IMR-90 (cell line): Measurements from ENCODE around the gene ACLY. TPM values are rescaled to one million over a fixed set of nuclear protein-coding genes. Genes with fewer than 3 reads are reported as not detected.

Experiments
- ATAC-seq: fragments of 200-7000 bp; cut with Tn5 transposase; 2 replicates; pipeline ENCODE4 v1.9.1; 2020; ENCODE audit warnings: low read depth, mild to moderate bottlenecking, moderate library complexity
- BruUV-seq: library from RNA; stranded (reverse); fragments of 400-500 nt; replicated peaks from 2 replicates; lab custom pipeline; 2021; lab: Mats Ljungman, UMichigan
- CTCF ChIA-PET: fragments of 300-600 bp; formaldehyde crosslinking; extraction: SDS; loops from one replicate; lab custom pipeline; 2021; ENCODE audit warnings: antibody characterized with exemption; lab: Yijun Ruan, JAX
- POLR2A ChIA-PET: fragments of 300-600 bp; sonication (Branson Sonifier 250); formaldehyde crosslinking; loops from one replicate; lab custom pipeline; 2022; ENCODE audit warnings: antibody characterized with exemption; ENCODE audit not compliant: unreplicated experiment; lab: Charles Lee
- DNase-seq: peaks from one replicate; pipeline ENCODE4 v3.0.0; 2013
- H2AFZ ChIP-seq: replicated peaks from 2 replicates; pipeline ENCODE3; 2013; ENCODE audit warnings: low read length, mild to moderate bottlenecking; ENCODE audit not compliant: poor library complexity
- H2AK5ac ChIP-seq: 2 replicates; pipeline ENCODE4 v1.6.1; 2013; ENCODE audit warnings: low read depth, low read length, inconsistent platforms
- H2AK9ac ChIP-seq: replicated peaks from 2 replicates; pipeline ENCODE3; 2013; ENCODE audit warnings: mild to moderate bottlenecking, low read depth, low read length, moderate library complexity; ENCODE audit not compliant: poor library complexity
- H2BK120ac ChIP-seq: 2 replicates; pipeline ENCODE4 v1.6.1; 2013; ENCODE audit warnings: low read depth, low read length, inconsistent platforms
- H2BK15ac ChIP-seq: 3 replicates; pipeline ENCODE4 v1.6.1; 2013; ENCODE audit warnings: low read depth, low read length, inconsistent platforms
- H2BK20ac ChIP-seq: 2 replicates; pipeline ENCODE4 v1.6.1; 2013; ENCODE audit warnings: low read depth, mild to moderate bottlenecking, inconsistent platforms, low read length, moderate library complexity
- H2BK5ac ChIP-seq: 2 replicates; pipeline ENCODE4 v1.6.1; 2013; ENCODE audit warnings: mild to moderate bottlenecking, low read depth, low read length, inconsistent platforms; ENCODE audit not compliant: poor library complexity, severe bottlenecking
- H3K14ac ChIP-seq: replicated peaks from 2 replicates; pipeline ENCODE4 v1.6.1; 2013; ENCODE audit warnings: low read depth, low read length, inconsistent platforms
- H3K18ac ChIP-seq: 2 replicates; pipeline ENCODE4 v1.6.1; 2013; ENCODE audit warnings: low read depth, low read length, control low read depth
- H3K23ac ChIP-seq: 2 replicates; pipeline ENCODE4 v1.6.1; 2013; ENCODE audit warnings: low read depth, low read length, inconsistent platforms
- H3K27ac ChIP-seq: 2 replicates; pipeline ENCODE4 v1.5.1; 2013; ENCODE audit warnings: mild to moderate bottlenecking, control low read depth, low read length; ENCODE audit not compliant: insufficient read depth
- H3K27me3 ChIP-seq: 2 replicates; pipeline ENCODE4 v1.6.1; 2013; ENCODE audit warnings: low read length; ENCODE audit not compliant: control insufficient read depth, insufficient read depth
- H3K36me3 ChIP-seq: 2 replicates; pipeline ENCODE4 v1.6.1; 2013; ENCODE audit warnings: low read length, mixed read lengths; ENCODE audit not compliant: control insufficient read depth, insufficient read depth
- H3K4ac ChIP-seq: 2 replicates; pipeline ENCODE4 v1.6.1; 2013; ENCODE audit warnings: low read depth, low read length, inconsistent platforms
- H3K4me1 ChIP-seq: 2 replicates; pipeline ENCODE4 v1.6.1; 2013; ENCODE audit warnings: low read length, mixed read lengths; ENCODE audit not compliant: control insufficient read depth, insufficient read depth
- H3K4me2 ChIP-seq: 2 replicates; pipeline ENCODE4 v1.6.1; 2013; ENCODE audit warnings: low read depth, mild to moderate bottlenecking, control low read depth, low read length, moderate library complexity
- H3K4me3 ChIP-seq: 2 replicates; pipeline ENCODE4 v1.5.1; 2013; ENCODE audit warnings: low read depth, mild to moderate bottlenecking, control low read depth, low read length, moderate library complexity; ENCODE audit not compliant: insufficient read depth
- H3K56ac ChIP-seq: 2 replicates; pipeline ENCODE4 v1.6.1; 2013; ENCODE audit warnings: low read length, inconsistent platforms; ENCODE audit not compliant: insufficient read depth; ENCODE audit errors: extremely low read depth
- H3K79me1 ChIP-seq, 2 experiments: 2 replicates each; pipeline ENCODE4 v1.6.1; 2013; ENCODE audit warnings: low read length in 2 of 2, inconsistent platforms in 1 of 2, low read depth in 1 of 2
- H3K9ac ChIP-seq: 2 replicates; pipeline ENCODE4 v1.6.1; 2013; ENCODE audit warnings: low read depth, low read length, control low read depth
- H3K9me1 ChIP-seq: 2 replicates; pipeline ENCODE4 v1.6.1; 2013; ENCODE audit warnings: low read length, inconsistent platforms; ENCODE audit not compliant: insufficient read depth
- H3K9me3 ChIP-seq: 2 replicates; pipeline ENCODE4 v1.6.1; 2013; ENCODE audit warnings: low read length; ENCODE audit not compliant: control insufficient read depth, insufficient read depth
- H4K20me1 ChIP-seq: 2 replicates; pipeline ENCODE4 v1.6.1; 2013; ENCODE audit warnings: low read length, inconsistent platforms; ENCODE audit not compliant: insufficient read depth
- H4K5ac ChIP-seq: 2 replicates; pipeline ENCODE4 v1.6.1; 2013; ENCODE audit warnings: mild to moderate bottlenecking, low read depth, low read length, control low read depth
- H4K8ac ChIP-seq, 2 experiments: 2 replicates each; pipeline ENCODE4 v1.6.1; 2013; ENCODE audit warnings: low read depth in 2 of 2, low read length in 2 of 2, control low read depth in 1 of 2, inconsistent platforms in 1 of 2
- H4K91ac ChIP-seq: 2 replicates; pipeline ENCODE4 v1.6.1; 2013; ENCODE audit warnings: low read depth, low read length, inconsistent platforms; ENCODE audit not compliant: insufficient read depth
- BHLHE40 ChIP-seq: fragments of 150-350 bp; IDR thresholded peaks from 2 replicates; pipeline ENCODE4 v1.6.1; 2016; ENCODE audit warnings: mild to moderate bottlenecking, low read depth, low read length
- CEBPB ChIP-seq: IDR thresholded peaks from 2 replicates; pipeline ENCODE4 v1.6.1; 2012; ENCODE audit warnings: low read depth, low read length, improper control_type of control experiment
- CHD1 ChIP-seq: IDR thresholded peaks from 2 replicates; pipeline ENCODE4 v1.6.1; 2012; ENCODE audit warnings: low read depth, low read length, improper control_type of control experiment
- CTCF ChIP-seq: conservative IDR thresholded peaks from 2 replicates; pipeline ENCODE4 v1.5.1; 2012; ENCODE audit warnings: mild to moderate bottlenecking, low read depth, low read length, improper control_type of control experiment
- ELK1 ChIP-seq: fragments of 150-350 bp; IDR thresholded peaks from 2 replicates; pipeline ENCODE4 v1.6.1; 2016; ENCODE audit warnings: low read depth, mild to moderate bottlenecking, low read length, moderate library complexity, borderline replicate concordance
- FOS ChIP-seq: fragments of 150-350 bp; IDR thresholded peaks from 2 replicates; pipeline ENCODE4 v1.6.1; 2016; ENCODE audit warnings: low read depth, low read length
- MAZ ChIP-seq: IDR thresholded peaks from 2 replicates; pipeline ENCODE4 v1.6.1; 2012; ENCODE audit warnings: low read depth, mild to moderate bottlenecking, low read length, improper control_type of control experiment, moderate library complexity, borderline replicate concordance
- MXI1 ChIP-seq: IDR thresholded peaks from 2 replicates; pipeline ENCODE4 v1.6.1; 2012; ENCODE audit warnings: low read depth, mild to moderate bottlenecking, low read length, moderate library complexity, borderline replicate concordance
- NFE2L2 ChIP-seq: fragments of 150-350 bp; IDR thresholded peaks from 2 replicates; pipeline ENCODE4 v1.6.1; 2016; ENCODE audit warnings: low read depth, mild to moderate bottlenecking, low read length
- POLR2A ChIP-seq: IDR thresholded peaks from 2 replicates; pipeline ENCODE4 v1.6.1; 2012; ENCODE audit warnings: mild to moderate bottlenecking, low read depth, low read length
- RCOR1 ChIP-seq: IDR thresholded peaks from 2 replicates; pipeline ENCODE4 v1.6.1; 2012; ENCODE audit warnings: mild to moderate bottlenecking, low read length, improper control_type of control experiment; ENCODE audit not compliant: insufficient replicate concordance
- WGBS, 2 experiments: methylation state at CpG; one replicate each; pipeline versions ENCODE4 v1.1.5 to v1.1.7; 2013; ENCODE audit warnings: missing lambda C conversion rate in 2 of 2; ENCODE audit not compliant: insufficient read length in 1 of 2; ENCODE audit errors: extremely low coverage in 2 of 2; 5-methylcytosine and 5-hydroxymethylcytosine counted together
- dilution Hi-C: fragments of 300-500 bp; cut with HindIII; formaldehyde crosslinking; loops from one replicate; pipeline ENCODE4 v1.14.3; 2018; ENCODE audit warnings: low sequenced_read_pairs; ENCODE audit not compliant: unreplicated experiment
- in situ Hi-C: fragments of 300-500 bp; cut with MboI; formaldehyde crosslinking; loops from 3 replicates; pipeline ENCODE4 v1.14.3; 2019; ENCODE audit warnings: low sequenced_read_pairs, inconsistent platforms, mixed read lengths
- intact Hi-C: fragments of 100-400 bp; cut with micrococcal nuclease; formaldehyde crosslinking; loops from 2 replicates; pipeline ENCODE4 v1.10.0; 2022
- polyA plus RNA-seq, 3 experiments: library from polyadenylated mRNA; depleted of rRNA; stranded (reverse); fragments of >200 nt; gene quantifications; 2 replicates each; pipeline ENCODE4 v1.2.3, GENCODE V29; 2012; ENCODE audit warnings: low replicate concordance in 1 of 3
- total RNA-seq: library from RNA; depleted of rRNA; stranded (reverse); fragments of >200 nt; gene quantifications from 2 replicates; pipeline ENCODE4 v1.2.3, GENCODE V29; 2012
- TF ChIP-seq, protein P1 (sequence below): fragments of 150-350 bp; IDR thresholded peaks from 2 replicates; pipeline ENCODE4 v1.6.1; 2017; ENCODE audit warnings: mild to moderate bottlenecking, antibody characterized with exemption, low read length, low read depth

The ACLY gene
- total and polyA plus RNA-seq, 2 of the 4 experiments (the other 2 are of a cell fraction): 167 to 230 TPM

DNA sequence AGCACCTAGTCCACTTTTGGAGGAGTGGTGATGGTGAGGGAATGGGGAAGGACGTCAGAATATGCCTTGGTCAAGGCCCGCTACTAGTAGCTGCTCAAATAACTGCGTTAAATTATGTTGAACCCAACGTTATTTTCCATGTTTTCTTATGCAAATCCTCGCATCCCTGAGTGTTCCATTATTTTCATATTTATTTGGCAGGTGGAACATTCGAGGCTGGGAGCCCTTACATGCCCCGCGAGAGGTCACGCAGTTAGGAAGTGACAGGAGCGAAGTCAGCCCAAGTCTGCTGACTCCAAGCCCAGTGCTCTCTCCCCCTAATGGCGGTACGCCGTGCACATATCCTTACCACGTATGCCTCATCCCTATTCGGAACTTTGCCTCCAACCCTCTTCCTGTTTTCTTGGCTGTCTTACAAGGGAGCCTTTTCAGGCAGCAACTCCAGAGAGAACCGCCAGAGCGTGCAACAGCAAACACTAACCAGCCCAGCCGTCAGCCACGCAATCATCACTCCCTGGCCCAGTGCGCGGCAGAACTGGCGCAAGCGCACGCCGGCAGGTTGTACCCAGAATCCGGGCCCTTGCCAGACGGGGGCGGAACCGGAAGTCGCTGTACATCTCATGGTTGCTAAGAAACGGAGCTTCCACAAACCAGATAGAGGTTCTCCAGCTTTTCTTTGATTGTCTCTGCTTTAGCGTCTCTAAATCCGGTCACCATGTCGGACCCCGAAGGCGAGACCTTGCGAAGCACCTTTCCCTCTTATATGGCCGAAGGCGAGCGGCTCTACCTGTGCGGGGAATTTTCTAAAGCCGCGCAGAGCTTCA is 11.5 kb upstream of the ACLY start, which contains the start of gene ODAD4:
TSS of gene ODAD4 (plus strand) at position 609 of the 824 bp plus-strand sequence. CDS start at position 716, 107 bp downstream.
- peak within 1 kb of the TSS; percentile 83 for H2BK5ac ChIP-seq
- H3K4ac ChIP-seq: peak within 1 kb of the TSS; percentile 84
- peak within 1 kb of the TSS; percentile 69 for H3K27ac ChIP-seq
- H4K20me1 ChIP-seq: no peaks in the 10 kb centered on the region
- H3K23ac ChIP-seq: peak within 1 kb of the TSS; percentile 94
- H3K14ac ChIP-seq: peak within 1 kb of the TSS; percentile 93
- DNase-seq (peak; percentile 98), ATAC-seq (peak; percentile 100)
- peak within 1 kb of the TSS; percentile 75; the same call in 1 of the 2 replicates for H2AK5ac ChIP-seq
- H3K4me2 ChIP-seq: peak within 1 kb of the TSS; percentile 86
- peak within 1 kb of the TSS; percentile 84 for H4K91ac ChIP-seq
- peaks cover 3 to 13% of the 10 kb centered on the region in 2 experiments; a peak in 2 of 4 replicates for H3K79me1 ChIP-seq
- peaks cover 9% of the 10 kb centered on the region for H3K9me1 ChIP-seq
- no peaks in the 10 kb centered on the region for H3K9me3 ChIP-seq
- peak within 1 kb of the TSS; percentile 37; the same call in 1 of the 2 replicates for H2BK20ac ChIP-seq
- peak within 1 kb of the TSS; percentile 95 for H2AK9ac ChIP-seq
- H4K8ac ChIP-seq: peak within 1 kb of the TSS; percentile 84 to 95
- ChIA-PET CTCF (interaction anchor here (0.6 kb wide), 1 partner anchor 29 kb away, joined by 3 read pairs; no protein-coding TSS in a partner anchor), POLR2A (interaction anchor here (0.6 to 1.5 kb wide), 4 partner anchors 11 to 190 kb away, joined by 3 to 7 read pairs (median 4); partner anchors contain the start of gene ACLY)
- dilution Hi-C loops (no loop called here), in situ Hi-C loops (no loop called here), intact Hi-C loops (loop anchor here (1.0 kb wide), 1 partner anchor 11 kb away; no protein-coding TSS in a partner anchor)
- peak within 1 kb of the TSS; percentile 11; the same call in 1 of the 3 replicates for H2BK15ac ChIP-seq
- peak within 1 kb of the TSS; percentile 35 for H2BK120ac ChIP-seq
- H3K27me3 ChIP-seq: no peaks in the 10 kb centered on the region
- H3K4me1 ChIP-seq: no peaks in the 10 kb centered on the region; the same call in 1 of the 2 replicates
- H3K9ac ChIP-seq: peak within 1 kb of the TSS; percentile 61
- peak within 1 kb of the TSS; percentile 59 for H3K56ac ChIP-seq
- no TSS peak for BruUV-seq
- WGBS, 2 experiments: 0% methylated on average over 8 of the region's 43 CpGs; no CpG with 5 or more reads in 1 of the 2 experiments
- H3K36me3 ChIP-seq: no peaks in the 10 kb centered on the region
- H2AFZ ChIP-seq: peak within 1 kb of the TSS; percentile 96
- H3K4me3 ChIP-seq: peak within 1 kb of the TSS; percentile 46
- H4K5ac ChIP-seq: peak within 1 kb of the TSS; percentile 93
- H3K18ac ChIP-seq: peak within 1 kb of the TSS; percentile 10
- TF ChIP-seq, protein P1, sequence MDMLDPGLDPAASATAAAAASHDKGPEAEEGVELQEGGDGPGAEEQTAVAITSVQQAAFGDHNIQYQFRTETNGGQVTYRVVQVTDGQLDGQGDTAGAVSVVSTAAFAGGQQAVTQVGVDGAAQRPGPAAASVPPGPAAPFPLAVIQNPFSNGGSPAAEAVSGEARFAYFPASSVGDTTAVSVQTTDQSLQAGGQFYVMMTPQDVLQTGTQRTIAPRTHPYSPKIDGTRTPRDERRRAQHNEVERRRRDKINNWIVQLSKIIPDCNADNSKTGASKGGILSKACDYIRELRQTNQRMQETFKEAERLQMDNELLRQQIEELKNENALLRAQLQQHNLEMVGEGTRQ: no peak
- TF ChIP-seq FOS (peak; percentile 6; the same call in 1 of the 2 replicates), POLR2A (peak; percentile 72), MAZ (peak; percentile 37; the same call in 1 of the 2 replicates), ELK1 (peak; percentile 40; the same call in 1 of the 2 replicates), NFE2L2 (no peak), MXI1 (peak; percentile 73; the same call in 1 of the 2 replicates), RCOR1 (no peak), CTCF (peak; percentile 65), CHD1 (no peak), BHLHE40 (peak; percentile 66), CEBPB (peak; percentile 85)
